Subcutaneous adipose tissue (tissue), 4 donors: ENCODE data around the gene NEK6. TPM values are rescaled to one million over a fixed set of nuclear protein-coding genes. Genes with fewer than 3 reads are reported as not detected.

Source experiments
- total RNA-seq, 4 donors: library from RNA; depleted of rRNA; stranded (reverse); fragments of >200 nt; gene quantifications; one replicate each; pipeline ENCODE4 v1.1.0, GENCODE V29; 2016
- TF ChIP-seq, protein P1 (sequence below): fragments of 450-650 bp; IDR thresholded peaks from one replicate; pipeline ENCODE4 v1.5.1; 2016; ENCODE audit warnings: low read depth, mild to moderate bottlenecking, control low read depth, antibody characterized with exemption, moderate library complexity

Gene NEK6
- total RNA-seq, 4 donors from 2014 or later, result 18.5 to 38.2 (median 27.0) TPM

DNA sequence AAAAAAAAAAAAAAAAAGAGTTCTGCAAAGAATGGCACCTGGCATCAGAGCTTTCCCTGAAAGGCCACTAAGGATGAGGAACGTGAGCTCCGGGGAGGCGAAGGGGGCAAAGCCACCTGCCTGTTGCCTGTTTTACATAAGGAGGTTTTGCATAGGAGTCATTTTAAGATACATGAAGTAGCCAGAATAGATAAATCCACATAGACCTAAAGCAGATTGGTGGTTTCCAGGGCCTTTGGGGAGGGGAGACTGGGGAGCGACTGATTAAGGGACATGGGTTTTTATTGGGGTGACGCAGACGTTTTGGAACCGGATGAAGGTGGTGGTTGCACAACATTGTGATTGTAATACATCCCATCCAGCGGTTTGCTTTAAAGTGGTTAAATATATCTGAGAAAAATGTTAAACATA, 7.1 kb downstream of the NEK6 start:
- TF ChIP-seq, protein P1, sequence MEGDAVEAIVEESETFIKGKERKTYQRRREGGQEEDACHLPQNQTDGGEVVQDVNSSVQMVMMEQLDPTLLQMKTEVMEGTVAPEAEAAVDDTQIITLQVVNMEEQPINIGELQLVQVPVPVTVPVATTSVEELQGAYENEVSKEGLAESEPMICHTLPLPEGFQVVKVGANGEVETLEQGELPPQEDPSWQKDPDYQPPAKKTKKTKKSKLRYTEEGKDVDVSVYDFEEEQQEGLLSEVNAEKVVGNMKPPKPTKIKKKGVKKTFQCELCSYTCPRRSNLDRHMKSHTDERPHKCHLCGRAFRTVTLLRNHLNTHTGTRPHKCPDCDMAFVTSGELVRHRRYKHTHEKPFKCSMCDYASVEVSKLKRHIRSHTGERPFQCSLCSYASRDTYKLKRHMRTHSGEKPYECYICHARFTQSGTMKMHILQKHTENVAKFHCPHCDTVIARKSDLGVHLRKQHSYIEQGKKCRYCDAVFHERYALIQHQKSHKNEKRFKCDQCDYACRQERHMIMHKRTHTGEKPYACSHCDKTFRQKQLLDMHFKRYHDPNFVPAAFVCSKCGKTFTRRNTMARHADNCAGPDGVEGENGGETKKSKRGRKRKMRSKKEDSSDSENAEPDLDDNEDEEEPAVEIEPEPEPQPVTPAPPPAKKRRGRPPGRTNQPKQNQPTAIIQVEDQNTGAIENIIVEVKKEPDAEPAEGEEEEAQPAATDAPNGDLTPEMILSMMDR, result no peak

DNA sequence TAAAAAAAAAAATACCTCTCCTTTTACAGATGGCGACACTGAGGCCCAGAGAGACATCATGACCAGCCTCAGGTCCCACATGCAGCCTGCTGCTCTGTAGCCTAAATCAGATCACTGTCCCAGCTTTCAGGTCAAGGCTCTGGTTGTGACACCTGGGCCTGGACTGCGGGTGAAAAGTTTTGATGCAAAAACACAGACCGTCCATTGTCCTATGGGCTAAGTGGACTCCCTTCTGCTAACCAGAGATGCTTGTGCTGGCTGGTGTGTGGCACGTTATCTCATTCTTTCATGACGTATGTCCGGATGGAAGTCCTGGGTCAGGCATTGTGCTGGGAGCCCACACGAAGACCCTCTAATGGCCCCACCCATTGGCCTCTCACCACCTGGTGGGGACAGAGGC, 7.8 kb downstream of the NEK6 start:
- TF ChIP-seq, protein P1, result no peak

DNA sequence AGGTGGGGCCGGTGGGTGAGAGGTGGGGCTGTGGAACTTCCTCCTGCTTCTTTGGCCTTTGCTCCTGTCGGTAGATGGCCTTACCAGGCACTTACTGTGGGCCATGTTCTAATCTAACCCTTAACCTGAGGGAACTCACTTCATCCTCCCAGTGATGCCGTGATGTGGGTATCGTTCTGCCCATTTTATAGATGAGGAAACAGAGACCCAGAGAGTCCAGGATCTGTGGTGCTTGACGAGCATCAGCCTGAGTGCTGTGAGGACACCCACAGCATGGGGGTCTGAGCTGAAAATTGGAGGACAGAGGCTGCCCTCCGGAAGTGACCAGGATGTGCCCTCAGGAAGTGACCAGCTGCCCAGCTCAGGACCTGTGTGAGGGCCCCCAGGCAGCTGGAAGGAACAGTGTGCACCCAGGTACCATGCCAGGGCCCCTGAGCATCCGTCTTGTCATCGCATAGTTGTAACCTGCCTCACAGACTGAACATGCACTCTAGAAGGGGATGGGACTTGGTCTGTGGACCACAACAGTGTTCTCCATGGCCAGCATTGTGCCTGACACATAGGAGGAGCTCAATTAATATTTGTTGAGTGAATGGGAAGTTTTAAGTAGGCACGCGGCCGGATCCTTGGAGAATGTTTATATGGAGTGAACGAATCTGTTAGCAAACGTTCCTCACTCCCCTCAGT, 8.5 kb downstream of the NEK6 start:
- TF ChIP-seq, protein P1, result no peak

DNA sequence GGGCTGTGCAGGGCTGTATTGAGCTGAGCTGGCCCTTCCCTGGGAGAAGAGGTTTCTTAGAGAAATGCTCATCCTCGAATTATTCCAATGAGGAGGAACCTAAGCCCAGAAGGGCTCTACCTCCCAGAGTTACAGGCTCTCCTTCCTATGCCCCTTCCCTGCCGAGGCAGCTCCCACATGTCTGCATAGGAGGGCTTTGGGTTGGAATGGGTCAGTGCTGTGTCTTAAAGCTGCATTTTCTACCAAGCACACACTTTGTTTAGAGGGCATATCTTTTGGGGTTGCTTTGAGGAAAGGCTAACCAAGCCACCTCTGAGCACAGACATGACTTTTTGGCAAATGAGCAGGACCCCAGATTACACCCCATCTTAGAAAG, 9.1 kb downstream of the NEK6 start:
- TF ChIP-seq, protein P1, result no peak

DNA sequence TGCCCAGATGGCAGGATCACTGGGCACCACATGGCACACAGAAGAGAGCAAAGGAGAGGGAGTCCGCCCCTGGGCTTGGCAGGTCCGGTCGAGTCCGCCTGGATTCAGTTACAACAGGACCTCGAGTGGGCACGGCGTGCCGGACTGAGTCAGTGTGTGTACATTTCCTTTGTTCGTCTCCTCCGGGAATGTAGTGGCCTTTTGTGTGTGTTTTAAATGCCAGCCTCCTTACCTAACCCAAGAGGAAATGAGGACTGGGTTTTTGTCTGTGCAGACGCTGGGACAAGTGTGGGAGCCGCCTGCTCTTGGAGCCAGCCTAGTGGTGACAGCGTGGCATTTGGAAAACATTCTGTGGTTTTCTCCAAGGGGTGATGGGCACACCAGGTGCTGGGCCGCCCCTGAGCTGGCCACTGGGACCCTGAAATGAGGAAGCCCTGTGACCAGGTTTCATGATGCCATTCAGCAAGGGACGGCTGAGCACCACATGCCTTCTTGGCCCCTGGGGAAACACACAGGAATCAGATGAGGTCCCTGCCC, 9.6 kb downstream of the NEK6 start:
- TF ChIP-seq, protein P1, result no peak

DNA sequence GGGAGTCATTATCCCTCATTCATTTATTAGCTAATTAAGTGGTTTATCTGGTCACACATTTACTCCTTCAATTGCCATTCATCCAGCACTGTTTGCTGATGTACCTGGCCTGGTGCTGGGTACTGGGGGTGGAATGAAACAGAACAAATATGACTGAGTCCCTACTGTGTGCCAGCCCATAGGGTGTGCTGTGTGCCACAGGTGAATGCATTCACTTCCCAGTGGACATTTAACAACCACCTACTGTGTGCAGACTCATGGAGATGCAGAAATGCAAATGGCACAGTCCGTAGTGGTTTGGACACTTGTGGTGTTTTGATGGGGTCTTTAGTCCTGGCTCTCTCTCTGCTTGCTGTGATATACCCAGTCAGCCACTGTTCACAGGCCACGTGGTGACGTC, 10.5 kb downstream of the NEK6 start:
- TF ChIP-seq, protein P1, result no peak

DNA sequence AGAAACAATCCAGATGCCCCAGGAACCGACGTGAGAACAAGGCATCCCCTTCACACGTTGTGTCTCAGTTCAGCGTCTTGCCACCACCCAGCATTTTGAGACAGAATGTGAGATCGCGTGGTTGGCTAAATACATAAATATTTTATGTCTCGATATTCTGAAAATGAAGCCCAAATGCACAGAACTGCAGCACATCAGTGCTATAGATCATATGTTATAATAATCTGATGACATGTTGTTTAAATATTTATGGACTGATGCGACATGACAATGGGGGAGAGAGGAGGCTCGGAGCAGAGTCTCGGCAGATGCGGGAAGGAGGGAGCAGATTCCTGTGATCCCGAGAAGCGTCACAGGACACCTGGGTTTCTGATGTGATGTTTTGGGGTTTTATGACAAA, 10.9 kb downstream of the NEK6 start:
- TF ChIP-seq, protein P1, result no peak
